ENCODE measurements around the gene ACOT11. TPM values are rescaled to one million over a fixed set of nuclear protein-coding genes. Genes with fewer than 3 reads are reported as not detected.
"Not testable (repeated sequence)": the region's sequence is repeated elsewhere in the genome, so short reads cannot be mapped to it uniquely, and the experiment has no call there.

The ACOT11 gene
- total RNA-seq, 1 experiment from 2014 or later: 1.3 TPM

DNA sequence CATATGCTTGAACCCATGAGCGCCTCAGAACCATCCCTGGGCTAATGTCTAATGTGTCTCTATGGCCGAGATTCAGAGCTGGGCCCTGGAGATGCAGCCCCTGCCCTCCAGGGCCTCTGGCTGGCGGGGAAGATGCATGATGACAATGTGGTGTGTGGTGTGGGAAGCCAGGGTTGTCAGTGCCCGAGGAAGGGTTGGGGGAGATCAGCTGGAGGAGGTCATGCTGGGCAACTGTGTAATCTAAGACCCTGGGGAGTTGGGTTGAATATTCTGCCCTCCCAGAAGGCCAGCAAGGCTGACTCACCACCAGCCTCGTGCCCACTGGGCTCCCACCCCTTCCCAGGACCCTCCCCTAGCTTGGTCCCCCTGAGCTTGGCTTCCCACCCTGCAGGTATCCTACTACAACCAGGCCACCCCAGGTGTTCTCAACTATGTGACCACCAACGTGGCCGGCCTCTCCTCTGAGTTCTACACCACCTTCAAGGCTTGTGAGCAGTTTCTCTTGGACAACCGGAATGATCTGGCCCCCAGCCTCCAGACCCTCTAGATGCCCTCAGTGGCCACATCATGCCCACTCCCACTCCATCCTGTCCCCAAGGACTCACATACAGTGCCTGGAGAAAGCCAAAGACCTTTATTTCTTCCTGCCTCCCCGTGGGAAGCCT lies 60.7 kb downstream of the ACOT11 start:
- no peak for DNase-seq (ENCODE audit: low read depth)

DNA sequence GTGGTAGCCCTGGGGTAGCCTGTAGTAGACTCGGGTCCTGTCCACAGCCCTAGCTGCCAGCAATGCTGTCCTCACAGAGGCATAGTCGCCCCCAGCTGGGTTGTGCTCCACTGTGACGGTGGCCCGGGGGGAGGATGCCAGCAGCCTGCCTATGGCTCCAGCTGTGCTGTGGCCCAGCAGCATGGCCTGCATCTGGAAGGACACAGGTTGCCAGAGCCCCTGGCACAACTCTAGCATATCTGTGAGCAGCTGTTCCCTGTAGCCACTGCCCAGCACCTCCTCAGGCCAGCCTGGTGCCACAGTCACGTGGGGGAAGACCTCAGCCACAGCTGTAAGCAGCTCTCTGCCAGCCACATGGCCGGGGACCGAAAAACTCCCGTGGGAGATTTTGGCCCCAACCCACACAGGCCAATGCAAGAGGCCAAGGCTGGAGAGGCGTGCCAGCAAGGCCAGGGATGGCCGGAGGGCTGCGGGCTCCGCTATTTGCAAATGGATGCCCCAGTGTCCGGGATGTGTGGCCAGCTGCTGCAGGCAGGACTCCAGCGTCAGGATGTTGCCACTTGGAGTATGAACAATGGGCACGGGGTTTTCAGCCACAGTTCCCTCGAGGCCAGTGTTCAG lies 61.4 kb downstream of the ACOT11 start:
- no peak for DNase-seq (ENCODE audit: low read depth)

DNA sequence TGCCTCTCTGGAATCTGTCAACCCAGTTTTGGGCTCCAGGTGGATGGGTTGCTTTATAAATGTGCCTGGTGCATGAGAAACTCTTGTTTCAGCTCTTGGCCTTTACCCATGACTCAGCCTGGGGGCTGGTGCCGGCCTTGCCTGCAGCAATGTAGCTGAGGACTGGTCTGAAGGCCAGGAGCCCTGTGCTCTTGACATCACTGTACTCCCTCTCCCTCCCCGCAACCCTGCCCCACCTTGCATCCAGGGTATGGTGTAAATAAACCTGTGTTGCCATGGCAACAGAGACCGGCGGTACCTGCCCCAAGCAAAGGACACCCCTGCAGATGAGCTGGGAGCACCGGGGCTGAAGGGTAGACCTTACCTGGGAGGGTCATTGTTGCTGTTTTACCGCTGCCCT lies 62.0 kb downstream of the ACOT11 start:
- DNase-seq (ENCODE audit: low read depth): no peak

DNA sequence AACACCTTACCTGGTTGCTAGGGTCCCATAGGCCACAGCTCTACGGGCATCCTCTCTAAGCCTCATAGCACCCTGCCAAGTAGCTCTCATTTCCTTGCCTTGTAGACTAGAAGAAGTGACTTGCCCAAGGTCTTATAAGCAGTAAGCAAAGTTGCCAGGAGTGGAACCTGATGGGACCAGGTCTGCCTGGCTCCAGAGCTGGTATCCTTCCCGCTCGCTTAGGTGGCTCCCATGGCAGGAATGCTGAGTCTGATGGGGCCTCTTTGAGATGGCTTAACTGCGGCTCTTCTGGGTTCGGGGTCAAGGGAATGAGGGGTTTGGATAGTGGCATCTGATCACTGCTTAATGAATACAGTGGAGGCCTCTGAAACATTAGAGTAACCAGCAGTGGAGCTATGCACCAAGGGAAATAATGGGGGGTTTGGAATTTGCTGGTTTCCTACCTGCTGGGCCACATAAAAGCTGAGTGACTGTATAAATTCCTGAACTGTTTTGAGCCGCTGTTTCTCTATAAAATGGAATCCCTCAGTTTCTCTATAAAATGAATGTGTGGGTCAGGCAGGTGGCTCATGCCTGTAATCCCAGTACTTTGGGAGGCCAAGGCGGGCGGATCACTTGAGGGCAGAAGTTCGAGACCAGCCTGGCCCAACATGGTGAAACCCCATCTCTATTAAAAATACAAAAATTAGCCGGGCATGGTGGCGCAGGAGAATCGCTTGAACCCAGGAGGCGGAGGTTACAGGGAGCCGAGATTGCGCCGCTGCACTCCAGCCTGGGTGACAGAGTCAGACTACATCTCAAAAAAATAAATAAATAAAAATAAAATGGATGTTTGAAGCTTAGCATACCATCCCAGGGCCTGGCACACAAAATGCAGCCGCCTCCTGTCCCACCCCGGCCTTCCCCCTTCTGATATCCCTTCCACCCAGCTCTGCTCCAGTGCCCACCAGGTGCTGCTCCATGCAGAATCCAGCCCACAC lies 62.9 kb downstream of the ACOT11 start:
- DNase-seq (ENCODE audit: low read depth): no peak

DNA sequence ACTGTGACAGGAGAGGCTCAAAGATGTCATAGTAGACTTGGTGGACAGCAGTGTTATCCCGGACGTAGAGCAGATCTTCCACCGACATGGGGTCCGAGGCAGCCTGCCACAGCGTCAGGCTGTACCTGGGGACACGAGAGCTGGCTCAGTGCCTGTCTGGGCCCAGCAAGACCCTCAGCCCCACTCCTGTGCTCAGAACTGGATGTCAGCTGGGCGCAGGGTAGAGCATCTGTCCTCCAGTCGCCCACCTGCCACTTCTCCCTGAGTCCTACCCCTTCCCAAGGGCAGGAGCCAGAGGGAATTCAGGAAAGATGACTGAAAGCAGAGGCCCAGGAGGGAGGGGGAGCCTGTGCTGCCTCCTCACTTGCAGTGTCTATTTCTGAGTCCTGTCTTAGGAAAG lies 63.6 kb downstream of the ACOT11 start:
- no peak for DNase-seq (ENCODE audit: low read depth)

DNA sequence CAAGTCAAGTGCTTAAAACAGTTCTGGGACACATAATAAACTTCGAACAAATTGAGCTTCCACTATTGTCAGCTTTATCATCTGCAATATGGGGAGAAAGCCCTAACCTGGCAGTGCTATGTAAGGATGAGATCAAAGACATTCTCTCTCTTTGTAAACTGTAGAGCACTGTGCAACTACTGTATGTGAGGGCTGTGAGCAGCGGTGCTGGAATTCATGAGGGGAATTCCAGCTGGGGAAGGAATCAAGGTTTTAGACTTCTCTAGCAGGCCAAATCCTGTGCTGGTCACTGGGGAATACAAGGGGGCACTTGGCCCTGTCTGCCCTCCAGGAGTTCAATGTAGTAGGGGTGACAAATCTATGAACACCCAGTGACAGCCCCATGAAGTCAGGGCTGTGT lies 66.0 kb downstream of the ACOT11 start:
- DNase-seq (ENCODE audit: low read depth): no peak

DNA sequence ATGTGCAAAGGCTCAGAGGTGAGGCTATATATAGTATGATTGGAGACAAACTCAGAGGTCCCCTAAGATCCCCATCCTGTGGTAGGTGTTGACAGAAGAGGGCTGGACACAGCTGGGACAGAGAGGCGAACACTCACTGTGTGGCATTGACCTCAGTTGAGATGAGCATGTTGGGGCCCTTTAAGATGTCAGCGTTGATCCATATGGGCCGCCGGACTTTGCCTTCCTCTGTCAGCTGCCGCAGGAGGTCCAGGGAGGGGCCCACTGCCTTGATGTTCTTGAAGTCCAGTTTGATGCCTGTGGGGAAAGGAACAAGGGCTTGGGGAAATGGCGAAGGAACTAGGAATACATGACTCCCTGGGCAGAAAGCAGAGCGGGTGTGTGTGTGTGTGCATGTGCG lies 66.5 kb downstream of the ACOT11 start:
- DNase-seq (ENCODE audit: low read depth): no peak

DNA sequence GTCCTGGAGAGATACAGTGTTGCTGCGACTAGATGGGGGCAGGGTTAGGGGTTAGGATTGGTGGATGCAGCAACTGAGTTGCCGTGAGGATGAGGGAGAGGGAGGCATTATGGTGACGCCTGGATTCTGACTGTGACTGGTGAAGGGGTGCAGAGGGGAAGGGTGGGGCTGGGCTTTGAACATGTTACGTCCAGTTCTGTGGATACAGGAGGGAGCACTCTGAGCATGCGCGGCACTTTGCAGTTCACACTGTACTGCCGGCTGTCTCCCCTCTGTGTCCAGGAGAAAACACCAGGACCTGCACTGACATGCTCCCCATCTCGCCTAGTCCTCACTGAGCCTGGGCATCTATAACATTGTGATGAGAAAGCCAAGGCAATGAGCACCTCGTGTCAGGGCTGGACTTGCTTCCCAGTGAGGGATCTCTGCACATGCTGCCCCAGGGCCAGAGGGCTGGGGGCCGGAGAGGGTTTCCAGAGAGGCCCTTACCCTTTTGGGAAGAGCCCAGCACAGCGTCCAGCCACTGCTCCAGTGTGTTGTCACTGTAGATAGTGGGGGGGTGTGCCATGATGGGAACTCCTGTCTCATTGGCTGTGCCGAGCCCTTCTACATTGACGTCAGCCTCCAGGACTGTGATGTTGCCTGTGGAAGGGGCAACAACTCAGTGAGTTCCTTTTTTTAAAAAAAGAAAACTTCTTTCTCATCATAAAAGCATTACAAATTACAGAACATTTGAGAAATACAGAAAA lies 67.7 kb downstream of the ACOT11 start:
- DNase-seq (ENCODE audit: low read depth): no peak

DNA sequence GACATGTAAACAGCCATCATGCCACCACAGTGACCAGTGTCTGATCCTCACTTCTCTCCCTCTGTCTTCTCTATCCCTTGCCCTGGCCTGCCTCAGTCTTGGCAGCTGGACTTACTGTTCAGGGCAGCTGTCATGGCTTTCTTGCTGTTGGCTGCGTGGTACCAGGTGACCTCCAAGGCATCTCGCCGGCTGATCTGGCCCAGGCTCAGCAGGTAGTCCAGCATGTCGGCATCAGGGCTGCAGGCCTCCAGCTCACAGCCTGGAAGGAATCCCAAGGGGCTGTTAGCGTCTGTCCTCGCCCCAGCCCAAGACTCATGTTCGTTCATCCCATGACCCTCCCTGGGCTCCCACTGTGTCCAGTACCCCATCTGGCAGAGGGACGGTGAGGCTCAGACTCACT lies 71.7 kb downstream of the ACOT11 start:
- no peak for DNase-seq (ENCODE audit: low read depth)

DNA sequence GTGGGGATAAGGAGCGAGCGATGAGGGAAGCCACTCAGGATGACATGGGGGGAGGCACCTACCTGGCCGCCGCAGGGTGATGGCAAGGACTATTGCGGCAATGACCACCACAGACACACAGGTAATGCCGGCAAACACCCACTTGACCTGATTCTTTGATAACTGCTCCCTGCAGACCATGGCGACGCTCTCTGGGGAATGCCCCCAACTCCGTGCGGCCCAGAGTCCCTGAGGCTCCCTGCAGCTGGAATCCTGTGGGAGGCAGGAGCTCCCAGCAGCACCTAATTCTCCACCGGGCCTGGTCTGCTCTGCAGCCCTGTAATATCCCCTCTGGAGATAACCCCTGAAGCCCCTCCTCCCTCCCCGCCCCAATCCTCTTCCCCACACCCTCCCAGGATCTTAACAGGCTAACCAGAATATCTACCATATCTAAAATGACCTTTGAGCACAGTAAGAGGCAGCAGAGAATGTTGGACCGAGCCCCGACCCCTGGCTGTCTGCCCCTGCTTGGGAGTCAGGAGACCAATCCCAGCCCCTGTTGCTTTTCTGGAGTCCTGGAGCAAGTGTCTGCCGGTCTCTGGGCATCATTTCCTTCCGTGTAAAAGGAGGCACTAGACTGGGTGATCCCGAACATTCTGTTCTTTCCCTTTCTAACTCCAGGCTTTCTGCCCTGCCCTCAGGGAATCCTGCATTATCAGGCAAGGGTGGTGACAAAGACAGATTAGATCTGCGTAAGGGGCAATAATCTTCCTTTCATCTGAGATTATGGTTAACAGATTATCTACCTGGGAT lies 75.4 kb downstream of the ACOT11 start, which contains the start of gene FAM151A:
Gene FAM151A, minus strand, starts transcription at position 310 of the 792 bp plus-strand sequence. Its CDS starts 130 bp downstream, at position 180.
- no peak for DNase-seq (ENCODE audit: low read depth)

DNA sequence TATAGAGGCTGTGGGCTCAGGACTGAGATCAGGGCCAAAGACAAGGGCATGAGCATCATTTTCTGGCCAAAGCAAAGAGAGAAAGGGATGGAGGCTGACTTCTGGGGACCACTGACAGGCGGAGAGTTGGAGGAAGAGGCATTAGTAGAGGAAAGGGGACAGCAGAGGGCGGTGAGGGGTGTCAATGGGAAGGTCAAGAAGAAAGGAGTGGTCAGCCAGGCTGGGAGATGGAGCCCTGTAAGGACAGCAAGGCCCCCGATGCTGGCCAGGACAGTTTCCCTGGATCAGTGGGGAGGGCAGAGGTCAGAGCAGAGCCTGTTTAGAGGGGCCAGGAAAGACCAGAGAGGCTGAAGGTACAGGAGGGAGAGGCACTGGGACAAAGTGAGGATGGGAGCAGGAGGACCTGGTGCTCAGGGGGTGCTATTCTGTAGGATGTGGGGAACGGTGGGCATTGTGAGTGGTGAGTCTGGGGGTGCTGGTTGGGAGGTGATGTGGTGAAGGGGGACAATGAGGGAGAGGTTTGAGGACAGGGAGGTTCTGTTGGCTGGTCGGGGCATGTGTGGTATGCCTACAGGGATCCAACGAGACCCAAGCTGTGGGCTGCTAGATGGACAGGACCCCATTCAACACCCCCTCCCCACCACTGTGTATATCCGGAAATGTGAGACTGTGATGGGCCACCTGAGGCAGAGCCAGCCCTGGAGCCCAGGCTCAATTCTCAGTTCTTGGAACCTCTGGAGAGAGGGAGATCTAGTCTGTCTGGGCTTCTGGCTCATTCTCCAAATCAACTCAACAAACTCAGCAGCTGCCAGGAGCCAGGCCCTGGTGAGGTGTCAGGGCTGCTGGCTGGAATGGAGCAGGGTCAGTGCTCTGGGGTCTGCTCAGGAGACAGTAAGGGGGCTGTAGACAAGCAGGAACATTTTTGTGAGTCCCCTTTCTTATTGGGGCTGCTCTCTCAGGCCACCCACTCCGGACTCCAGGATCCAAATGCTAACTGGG lies 76.7 kb downstream of the ACOT11 start:
- no peak for DNase-seq (ENCODE audit: low read depth)

DNA sequence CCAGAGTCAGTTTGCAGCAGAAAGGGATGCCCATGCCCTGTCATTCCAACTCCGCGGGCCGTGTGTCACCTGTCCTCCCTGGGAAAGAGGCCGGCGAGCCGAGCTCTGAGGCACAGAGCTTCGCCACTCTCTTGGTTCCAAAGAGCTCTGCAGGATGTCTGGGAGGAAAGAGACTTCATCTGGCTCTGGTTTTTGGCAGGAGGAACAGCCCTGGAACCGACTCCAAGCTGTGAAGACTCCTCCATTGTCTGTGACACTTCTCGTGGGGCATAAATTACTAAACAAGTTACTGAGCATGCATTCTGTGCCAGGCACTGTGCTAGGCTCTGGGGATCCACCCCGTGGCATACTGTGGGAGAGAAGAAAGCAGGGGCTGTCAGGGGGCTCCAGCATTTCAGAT lies 79.2 kb downstream of the ACOT11 start:
- no peak for DNase-seq (ENCODE audit: low read depth)

DNA sequence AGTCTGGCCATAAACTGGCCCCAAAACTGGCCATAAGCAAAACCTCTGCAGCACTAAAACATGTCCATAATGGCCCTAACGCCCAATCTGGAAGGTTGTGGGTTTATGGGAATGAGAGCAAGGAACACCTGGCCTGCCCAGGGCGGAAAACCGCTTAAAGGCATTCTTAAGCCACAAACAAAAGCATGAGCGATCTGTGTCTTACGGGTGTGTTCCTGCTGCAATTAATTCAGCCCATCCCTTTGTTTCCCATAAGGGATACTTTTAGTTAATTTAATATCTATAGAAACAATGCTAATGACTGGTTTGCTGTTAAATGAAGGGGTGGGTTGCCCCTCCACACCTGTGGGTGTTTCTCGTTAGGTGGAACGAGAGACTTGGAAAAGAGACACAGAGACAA lies 87.8 kb downstream of the ACOT11 start:
- DNase-seq (ENCODE audit: low read depth): not testable (repeated sequence)

DNA sequence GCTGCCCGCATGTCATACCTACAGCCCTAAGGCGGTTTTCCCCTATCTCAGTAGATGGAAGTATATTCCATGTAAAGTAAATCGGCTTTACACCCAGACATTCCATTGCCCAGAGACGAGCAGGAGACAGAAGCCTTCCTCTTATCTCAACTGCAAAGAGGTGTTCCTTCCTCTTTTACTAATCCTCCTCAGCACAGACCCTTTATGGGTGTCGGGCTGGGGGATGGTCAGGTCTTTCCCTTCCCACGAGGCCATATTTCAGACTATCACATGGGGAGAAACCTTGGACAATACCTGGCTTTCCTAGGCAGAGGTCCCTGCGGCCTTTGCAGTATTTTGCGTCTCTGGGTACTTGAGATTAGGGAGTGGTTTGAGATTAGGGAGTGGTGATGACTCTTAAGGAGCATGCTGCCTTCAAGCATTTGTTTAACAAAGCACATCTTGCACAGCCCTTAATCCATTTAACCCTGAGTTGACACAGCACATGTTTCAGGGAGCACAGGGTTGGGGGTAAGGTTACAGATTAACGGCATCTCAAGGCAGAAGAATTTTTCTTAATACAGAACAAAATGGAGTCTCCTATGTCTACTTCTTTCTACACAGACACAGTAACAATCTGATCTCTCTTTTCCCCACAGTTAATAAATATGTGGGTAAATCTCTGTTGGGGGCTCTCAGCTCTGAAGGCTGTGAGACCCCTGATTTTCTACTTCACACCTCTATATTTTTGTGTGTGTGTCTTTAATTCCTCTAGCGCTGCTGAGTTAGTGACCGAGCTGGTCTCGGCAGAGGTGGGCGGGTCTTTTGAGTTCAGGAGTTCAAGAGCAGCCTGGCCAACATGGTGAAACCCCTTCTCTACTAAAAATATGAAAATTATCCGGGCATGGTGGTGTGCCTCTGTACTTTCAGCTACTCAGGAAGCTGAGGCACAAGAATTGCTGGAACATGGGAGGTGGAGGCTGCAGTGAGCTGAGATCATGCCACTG lies 88.7 kb downstream of the ACOT11 start:
- not testable (repeated sequence) for DNase-seq (ENCODE audit: low read depth)

DNA sequence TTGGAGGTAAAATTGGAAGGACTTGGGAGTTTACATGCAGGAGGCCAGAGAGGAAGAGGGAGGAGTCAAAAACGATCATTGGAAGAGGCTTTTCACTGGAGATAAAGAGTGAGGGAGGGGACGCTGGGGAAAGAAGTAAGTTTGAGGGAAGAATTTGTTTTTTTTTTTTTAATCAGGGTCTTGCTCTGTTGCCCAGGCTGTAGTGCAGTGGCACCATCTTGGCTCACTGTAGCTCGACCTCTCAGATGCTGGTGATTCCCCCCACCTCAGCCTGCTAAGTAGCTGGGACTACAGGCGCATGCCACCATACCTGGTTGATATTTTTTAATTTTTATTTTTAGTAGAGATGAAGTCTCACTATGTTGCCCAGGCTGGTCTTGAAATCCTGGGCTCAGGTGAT lies 92.3 kb downstream of the ACOT11 start:
- DNase-seq (ENCODE audit: low read depth): no peak

DNA sequence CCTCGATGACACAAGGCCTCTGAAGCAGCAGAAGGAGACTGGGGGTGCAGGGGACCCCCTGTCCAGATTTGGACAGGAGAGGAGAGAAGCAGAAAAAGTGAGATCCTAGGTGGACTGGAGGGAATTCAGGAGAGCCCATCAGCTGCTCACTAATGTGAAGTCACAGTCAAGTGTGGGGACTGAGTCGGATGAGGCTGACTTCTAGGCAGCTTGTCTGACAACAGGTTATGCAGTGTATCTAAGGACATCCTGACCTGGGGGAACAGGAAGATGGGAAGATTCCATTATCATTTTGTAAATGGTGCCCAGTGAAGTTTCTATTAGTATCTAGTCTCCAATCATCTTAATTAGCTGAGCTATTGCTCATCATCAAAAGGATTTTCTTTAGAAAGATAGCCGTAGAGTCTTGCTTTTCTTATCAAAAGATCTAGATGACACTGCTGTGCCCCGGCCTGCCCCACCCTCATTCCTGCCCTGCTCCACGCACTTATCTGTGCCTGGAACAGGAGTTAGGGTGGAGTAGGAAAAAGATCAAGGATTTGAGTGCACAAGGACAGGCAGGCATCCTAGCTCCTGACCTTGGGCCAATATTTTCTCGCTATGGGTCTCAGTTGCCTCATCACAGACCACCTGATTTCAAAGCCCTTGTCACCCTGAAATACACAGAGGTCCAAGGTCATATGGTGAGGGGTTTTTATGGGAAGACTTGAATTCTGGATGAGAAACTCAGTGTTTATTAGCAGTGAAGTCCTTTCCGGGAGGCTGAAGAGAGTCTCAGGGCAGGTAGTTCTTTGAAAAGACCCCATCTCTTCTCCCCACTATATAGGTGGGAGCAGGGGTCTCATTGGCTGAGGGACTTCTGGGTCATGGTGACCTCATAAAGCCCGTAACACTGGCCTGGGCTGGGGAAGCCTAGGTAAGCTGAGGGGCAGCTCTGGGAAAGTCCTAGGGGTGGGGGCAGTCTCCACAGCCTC lies 93.1 kb downstream of the ACOT11 start, which contains the start of gene MROH7:
Gene MROH7, plus strand, starts transcription at position 924 of the 974 bp plus-strand sequence. CDS start 11,141 bp downstream, outside the sequence.
- DNase-seq (ENCODE audit: low read depth): no peak

DNA sequence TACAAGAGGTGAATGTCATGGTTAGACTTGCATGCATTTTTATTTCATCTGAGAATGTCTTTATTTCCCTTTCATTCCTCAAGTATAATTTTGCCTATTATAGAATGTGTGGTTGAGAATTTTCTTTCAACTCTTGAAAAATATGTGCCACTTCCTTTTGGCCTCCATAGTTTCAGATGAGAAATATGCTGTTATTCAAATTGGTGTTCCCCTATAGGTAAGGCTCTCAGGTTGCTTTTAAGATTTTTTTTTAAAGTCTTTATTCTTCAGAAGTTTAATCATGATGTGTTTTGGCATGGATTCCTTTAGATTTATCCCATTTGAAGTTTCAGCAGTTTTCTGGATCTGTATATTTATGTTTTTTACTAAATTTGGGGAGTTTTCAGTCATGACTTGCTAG lies 95.7 kb downstream of the ACOT11 start:
- no peak for DNase-seq (ENCODE audit: low read depth)
